Measurements from ENCODE around the gene OR9A2. TPM values are rescaled to one million over a fixed set of nuclear protein-coding genes. Genes with fewer than 3 reads are reported as not detected.
A peak's percentile ranks its signal among the peaks of the same experiment; 100 is the strongest.
"Not testable (repeated sequence)": the region's sequence is repeated elsewhere in the genome, so short reads cannot be mapped to it uniquely, and the experiment has no call there.

OR9A2 gene
- total RNA-seq, 1 donor from 2014 or later: not detected

DNA sequence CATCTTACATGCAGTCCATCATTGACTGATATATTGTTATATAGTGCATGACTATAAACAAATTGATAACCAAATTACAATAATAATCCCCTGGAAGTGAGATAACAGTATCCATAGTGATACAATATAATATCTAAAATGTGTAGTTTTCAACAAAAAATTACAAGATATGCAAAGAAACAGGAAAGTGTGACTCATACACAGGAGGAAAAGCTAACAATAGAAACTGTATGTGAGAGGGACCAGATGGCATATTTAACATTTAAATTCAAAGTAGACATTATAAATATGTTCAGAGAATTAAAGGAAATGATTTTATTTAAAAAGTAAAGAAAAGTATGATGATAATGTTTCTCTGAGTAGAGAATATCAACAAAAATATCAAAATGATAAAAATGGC lies 8.0 kb downstream of the OR9A2 start:
- DNase-seq (ENCODE audit: low spot score): no peak

DNA sequence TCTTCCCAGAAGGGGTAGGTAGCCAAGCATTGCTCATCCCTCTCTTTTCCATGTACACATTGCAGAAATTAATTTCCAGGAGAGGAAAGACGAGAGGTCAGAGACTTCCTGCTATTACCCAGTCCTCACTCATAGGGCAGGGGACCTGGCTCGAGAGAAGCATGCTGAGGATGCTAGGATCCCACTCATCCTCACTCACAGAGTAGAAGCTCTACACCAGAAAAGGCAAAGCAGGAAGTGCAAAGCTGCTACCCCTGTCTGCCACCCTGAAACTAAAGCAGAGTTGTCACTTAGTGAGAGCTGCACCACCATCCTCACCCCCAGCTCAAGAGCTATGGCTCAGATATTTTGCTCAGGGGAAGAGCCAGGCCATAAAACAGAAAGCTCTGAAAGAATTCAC lies 9.9 kb downstream of the OR9A2 start:
- DNase-seq (ENCODE audit: low spot score): no peak

DNA sequence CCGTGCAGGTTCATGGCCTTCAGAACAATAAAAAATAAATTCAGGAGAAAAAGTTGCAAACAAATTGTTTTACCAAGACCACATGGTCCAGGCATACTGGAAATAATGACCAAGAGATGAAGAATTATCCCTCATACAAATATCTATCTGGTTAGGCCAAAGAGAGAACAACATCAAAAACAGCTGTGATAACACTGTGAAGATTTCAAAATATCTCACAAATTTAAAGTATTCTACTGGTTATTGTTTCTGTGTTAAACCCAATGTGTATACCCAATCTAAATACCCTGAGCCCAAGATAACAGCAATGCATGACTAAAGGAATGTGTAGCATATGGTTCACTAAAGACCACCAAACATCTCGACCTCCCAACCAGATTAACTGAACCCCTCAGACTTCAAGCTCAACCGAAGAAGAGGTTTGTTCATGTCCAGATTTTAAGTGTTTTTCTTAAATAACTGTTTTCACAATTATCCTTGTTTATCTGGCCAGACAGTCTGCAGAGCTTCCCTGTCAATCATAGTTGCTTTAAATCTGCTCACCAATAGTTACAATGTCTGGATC lies 10.9 kb downstream of the OR9A2 start:
- no peak for DNase-seq (ENCODE audit: low spot score)

DNA sequence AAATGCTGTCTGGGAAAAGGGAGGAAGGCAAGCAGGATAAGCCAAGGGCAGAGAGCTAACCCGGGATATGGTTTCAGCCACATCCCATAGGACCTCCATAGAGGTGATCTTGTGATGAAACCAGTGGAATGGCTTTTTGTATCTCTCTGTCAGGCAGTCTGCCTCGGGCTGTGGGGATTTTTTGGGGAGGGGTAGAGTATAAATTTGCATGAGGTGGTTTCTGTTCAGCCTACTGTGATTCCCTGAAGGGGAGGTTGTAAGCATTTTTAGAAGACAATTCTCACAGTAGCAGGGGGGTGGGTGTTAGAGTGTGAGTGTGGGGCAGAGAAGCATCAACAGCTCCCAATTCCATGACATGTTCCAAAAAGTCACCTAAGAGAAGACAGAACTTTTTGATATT lies 11.8 kb downstream of the OR9A2 start:
- DNase-seq (ENCODE audit: low spot score): no peak

DNA sequence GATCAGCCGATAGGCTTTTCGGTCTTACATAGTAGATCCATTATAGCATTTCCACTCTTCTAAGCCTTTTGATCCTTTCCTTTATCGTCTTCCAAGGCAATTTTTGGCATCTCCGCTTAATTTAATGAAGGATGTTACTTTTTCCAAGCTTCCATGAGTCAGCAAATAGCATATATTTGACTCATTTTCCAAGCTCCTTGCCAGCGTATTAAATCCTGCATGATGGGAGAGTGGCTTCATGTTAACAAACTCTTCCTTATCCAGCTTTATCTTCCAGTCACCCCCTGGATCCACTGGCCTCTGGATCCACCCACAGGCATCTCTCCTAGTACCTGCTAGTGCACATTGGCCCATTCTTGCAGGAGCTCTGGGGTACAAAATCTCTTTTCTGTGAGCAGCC lies 13.0 kb downstream of the OR9A2 start:
- DNase-seq (ENCODE audit: low spot score): peak; percentile 91

DNA sequence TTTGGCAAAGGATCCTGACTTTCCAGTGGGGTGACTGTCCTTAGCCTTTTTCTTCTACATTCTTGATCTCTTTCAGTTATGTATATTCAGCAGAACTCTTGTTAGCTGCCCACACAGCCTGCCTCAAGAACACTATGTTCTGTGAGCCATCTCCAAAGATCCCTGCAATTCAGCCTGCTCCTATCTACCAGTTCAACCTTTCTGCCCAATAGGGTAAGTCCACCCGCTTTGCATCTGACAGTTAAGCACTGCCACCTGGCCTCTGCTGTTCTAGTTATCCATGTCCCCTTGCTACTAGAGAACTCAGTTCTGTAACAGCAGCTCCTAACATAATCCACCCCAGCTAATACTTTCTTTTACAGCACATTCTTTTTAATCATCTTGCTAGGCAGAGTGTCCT lies 13.5 kb downstream of the OR9A2 start:
- DNase-seq (ENCODE audit: low spot score): no peak

DNA sequence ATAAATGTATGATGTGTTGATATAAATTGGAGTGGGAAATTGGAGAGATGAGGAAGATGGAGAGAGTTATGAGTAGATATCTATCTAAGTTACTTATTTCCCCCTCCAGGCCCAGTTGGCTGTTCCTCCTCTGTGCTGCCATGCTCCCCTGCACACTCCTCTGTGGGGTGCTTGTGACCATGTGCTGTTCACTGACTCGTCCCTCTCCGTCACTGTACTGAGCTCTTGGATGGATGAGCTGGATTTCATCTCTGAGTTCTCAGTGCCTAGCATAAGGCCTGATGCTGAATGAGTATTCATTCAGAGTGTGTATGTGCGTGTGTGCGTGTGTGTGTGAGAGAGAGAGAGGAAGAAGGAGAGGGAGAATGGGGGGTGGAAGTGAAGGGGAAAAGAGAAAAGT lies 14.5 kb downstream of the OR9A2 start:
- no peak for DNase-seq (ENCODE audit: low spot score)

DNA sequence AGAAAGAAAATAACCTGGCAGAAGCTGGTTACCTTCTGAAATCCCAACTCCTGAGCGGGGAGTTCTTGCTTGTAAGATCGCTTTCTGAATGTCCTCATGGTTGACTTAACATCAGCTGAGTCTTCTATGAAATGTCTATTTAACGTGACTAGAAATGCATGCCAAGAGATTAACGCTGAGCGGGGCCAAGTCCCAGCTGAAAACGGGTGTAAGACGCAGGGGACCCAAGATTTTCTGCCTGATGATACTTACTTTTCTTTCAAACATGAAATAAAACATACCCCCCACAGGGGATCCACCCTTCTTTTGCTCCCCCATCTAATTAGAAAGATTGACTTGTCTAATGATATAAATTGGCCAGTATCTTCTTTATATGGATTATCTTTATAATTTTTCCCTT lies 14.9 kb downstream of the OR9A2 start:
- DNase-seq (ENCODE audit: low spot score): no peak

DNA sequence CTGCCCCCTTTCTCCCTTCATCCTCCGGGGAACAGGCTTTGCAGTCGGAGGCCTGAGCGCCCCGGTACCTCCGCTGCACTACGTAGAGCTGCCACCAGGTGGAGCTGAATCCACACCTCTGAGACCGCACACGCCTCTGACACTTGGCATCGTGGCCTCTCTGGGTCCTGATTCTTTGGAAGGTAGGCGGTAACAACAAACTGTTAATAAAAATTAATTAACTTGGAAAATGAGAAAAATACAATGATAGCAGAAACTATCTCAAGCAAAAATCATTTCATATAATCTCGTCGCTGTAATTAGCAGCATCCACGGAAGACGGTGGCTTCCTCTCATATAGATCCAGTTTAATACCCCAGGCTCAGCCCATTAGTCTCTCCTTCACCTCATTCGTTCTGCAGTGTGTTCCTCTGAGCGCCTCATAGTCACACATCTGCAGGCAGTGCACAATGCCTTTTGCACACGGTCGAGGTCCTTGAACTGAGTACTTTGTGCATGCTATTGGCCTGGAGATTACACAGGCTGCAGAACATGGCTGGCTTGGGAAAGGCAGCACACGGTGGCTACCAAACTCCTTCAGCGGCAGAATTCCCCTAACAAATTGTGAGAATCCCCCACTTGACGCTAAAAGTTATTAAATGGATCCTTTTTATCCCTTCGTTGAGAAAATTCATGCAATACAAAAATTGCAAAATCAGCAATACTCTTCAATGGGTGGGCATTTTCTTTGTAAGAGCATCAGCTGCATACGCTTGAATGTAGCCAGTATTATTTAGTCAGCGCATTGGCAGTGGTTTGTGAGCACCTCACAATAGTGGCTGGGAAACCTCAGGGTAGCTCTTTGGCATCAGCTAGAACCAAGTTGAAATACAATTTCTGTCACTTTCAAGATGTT lies 18.7 kb downstream of the OR9A2 start:
- peak; percentile 72 for DNase-seq (ENCODE audit: low spot score)

DNA sequence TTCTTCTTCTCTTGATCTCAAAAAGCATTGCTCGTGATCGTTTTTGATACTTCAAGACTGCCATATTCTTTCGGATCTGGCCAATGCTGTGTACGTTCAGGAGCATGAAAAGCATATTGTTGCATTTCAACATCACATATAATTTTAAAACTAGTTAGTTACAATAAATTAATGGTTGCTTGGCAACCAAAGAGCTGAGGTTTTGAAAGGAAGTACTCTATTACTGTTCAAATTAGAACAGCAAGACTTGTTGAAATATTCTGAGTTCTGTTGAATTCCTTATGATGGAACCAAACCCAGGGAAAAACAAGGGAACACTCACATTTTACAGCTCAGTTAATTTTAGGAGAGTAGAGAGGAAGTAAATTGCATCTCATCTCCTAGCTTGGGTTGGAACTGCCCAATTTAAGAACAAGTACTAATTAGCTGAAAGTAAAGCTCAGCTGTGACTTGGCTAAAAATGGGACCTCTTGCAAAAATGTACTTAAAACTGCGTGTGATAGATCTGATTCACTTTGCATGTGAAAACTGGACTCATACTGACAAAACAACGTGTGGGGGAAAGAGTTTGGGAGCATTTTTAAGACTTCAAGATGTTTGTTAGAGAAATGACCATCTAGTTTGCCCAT lies 21.2 kb downstream of the OR9A2 start:
- no peak for DNase-seq (ENCODE audit: low spot score)

DNA sequence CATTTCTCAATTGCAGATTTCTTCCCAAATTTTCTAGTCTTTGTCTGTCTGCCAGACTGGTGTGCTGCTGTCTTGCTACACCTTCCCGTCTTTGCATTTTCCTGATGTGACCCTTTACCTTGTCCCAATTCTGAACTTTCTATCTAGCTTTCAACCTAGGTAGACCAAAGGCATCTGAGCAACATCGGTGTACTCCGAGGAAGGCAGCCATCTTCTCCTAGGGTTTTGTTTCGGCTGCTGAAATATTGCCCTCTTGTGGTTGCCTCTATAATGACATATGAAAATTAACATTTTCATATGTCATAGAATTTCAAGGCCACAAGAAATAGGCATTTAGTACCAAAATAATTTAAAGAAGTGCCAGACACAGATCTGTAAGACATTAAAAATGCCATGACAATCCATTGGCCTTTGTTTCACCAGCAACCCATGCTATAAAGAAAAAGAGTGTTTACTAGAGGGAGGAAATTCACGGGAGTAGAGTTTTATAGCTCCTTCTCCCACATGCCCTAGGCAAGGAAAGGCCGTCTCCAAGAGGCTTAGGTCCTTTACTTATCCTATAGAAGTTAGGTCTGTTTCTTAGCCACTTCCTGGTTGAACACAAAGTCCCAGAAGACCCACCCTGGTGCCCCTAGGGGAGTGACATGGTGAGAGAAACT lies 23.4 kb downstream of the OR9A2 start:
- peak; percentile 44 for DNase-seq (ENCODE audit: low spot score)

DNA sequence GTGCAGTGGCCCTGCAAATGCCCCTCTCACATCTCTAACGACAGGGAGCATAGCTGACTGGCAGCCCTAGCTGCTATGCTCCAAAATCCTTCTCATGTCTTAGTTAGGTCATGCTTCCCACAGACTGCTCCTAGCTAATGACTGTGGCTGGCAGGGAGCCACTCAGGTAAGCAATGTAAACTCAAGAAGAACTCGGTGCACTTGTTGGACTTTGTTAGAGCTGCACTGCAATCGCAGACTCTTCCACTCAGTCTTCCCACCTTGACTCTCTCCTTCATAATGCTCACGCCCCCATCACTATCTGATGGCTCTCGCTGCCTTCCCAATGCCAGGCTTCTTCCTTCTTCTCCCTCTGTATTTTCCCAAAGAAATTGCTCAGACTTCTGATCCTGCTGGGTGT lies 24.0 kb downstream of the OR9A2 start:
- no peak for DNase-seq (ENCODE audit: low spot score)

DNA sequence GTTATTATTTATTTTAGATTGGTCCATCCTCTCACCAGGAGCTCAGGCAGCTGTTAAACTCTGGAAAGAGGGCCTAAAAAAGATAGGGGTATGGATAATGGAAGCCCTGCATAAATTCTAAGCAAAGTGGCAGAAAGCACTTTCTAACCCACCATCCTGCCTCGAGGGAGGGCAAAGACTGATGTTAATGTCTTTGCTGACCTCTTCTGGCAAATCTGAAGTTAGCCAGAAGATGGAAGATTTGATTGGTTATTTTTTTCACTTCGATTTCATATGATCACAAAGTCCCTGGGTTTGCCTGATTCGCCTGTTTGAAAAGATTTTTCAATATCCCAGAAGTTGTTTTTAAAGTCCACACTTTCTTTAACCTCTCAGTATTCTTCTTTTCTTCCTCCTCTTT lies 24.8 kb downstream of the OR9A2 start:
- DNase-seq (ENCODE audit: low spot score): no peak

DNA sequence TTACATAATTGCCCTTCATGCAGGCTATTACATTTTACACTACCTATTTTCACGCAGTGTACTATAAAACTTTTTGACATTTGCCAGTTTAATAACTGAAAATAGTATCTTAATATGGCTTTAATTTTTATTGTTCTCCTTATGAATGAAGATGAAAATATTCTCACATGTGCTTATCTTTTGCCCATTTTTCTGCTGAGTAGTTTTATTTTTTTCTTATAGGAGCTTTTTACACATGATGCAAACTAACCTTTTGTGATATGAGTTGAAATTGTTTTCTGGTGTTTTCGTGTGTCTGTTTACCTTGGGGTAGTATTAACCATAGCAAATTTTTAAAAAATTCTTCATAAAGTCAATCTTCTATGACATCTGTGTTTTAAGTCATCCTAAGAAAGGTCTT lies 26.3 kb downstream of the OR9A2 start:
- DNase-seq (ENCODE audit: low spot score): no peak

DNA sequence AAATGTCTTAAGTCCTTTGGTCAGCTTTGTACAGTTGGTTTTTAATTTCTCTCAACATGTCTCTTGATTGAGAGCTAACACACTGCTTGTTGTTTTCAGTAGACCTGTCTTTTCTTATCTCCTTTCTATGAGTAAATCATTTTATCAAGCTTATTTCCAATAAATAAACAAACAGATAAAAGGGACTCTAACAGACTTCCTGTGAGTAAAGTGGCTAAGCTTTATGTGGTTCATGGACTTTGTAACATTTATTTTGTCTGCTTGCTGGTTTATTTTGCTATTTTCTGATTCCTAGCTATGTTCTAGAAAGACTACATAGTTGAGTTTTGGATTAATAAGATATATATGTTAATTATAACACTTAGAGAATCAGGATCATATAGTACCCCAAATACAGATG lies 27.1 kb downstream of the OR9A2 start:
- DNase-seq (ENCODE audit: low spot score): no peak

DNA sequence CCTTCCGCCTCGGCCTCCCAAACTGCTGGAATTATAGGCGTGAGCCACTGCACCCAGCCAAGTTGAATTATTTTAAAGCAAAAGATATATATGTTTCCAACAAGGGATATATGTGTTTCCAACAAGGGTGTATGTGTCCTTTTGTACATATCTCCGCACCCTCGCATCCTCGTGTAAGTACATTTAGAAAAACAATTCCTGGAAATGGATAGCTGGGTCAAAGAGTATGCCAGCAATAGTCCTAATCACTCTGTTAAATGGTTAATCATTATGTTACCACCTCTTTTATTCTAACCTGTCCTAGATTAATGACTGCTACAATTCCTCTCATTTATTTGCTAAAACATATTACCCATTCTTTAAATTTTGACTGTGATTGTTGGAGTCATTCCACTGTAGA lies 28.0 kb downstream of the OR9A2 start:
- DNase-seq (ENCODE audit: low spot score): no peak

DNA sequence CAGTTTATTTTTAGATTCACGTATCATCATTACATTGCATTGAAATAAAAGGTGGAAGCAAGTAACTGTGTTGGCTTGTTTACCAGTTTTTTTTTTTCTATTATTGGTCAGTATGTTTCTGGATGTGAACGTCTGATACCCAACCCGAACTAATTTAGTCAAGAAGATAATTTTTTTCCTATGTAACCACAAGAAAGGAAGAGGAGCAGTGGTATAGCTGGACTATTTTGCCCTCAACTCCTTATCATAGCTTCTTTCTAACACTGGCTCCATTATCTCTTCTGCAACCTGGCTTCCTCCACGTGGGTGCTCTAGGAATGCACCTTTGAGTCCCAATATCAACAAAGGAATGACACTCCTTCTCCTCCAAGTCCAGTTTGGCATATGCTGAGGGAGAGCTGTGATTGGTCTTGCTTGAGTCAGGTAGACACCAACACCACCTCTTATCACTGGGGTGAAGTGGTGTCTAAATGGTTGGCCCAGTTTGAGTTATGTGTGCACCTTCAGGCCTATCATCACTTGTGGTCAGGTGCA lies 29.4 kb downstream of the OR9A2 start:
- no peak for DNase-seq (ENCODE audit: low spot score)

DNA sequence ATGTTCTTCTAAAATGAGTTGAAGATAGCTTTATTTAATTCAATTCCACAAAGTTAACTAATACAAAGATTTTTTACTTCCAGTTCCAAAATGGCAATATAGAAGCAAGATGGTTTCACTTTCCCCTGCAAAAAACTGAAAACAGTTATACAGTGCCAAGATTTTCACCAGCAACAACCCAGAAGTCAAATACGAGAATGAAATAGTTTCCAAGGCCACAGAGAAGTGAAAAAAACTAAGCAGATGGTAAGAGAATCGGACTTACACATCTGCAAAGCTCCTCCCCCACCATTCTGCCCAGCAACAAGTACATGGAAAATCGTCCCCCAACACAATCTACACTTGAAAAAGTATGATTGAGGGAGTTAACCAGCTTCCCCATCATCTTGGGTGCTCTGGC lies 34.5 kb downstream of the OR9A2 start:
- DNase-seq (ENCODE audit: low spot score): no peak

DNA sequence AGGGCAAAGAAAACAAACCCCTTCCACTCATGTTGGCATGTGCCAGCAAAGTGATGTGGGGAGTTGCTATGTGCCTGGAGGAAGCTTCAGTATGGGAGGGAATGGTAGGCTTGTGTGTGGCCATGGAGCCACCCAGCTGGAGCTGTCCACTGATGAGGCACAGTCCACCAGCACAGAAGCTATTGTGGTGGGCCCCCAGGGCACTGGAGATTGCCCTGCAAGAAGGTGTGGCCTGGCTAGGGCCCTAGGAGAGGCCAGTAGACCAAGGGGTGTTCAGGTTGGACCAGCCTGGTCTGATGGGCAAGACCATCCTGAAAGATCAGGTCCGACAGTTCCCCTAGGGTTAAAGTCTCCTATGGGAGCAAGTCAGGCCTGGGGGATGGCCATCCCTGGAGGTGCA lies 42.6 kb downstream of the OR9A2 start:
- DNase-seq (ENCODE audit: low spot score): no peak

DNA sequence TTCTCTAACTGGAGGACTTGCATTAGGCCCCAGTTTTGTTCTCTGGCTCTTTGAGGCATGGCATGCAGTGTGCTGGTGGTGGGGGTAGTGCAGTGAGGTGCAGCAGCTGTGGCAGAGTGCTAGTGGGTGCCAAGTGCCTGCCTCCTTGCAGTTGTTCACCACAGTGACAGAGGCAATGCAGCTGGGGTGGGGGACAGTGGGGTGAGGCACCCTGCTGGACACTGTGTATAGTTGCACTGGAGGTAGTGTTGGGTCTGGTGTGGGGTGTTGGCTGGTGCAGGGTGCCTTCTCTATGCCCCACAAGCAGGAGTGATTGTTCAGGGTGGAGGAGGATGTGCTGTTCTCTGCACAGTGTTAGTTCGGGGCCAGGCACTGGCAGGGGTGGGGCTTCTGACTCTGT lies 43.1 kb downstream of the OR9A2 start:
- no peak for DNase-seq (ENCODE audit: low spot score)

DNA sequence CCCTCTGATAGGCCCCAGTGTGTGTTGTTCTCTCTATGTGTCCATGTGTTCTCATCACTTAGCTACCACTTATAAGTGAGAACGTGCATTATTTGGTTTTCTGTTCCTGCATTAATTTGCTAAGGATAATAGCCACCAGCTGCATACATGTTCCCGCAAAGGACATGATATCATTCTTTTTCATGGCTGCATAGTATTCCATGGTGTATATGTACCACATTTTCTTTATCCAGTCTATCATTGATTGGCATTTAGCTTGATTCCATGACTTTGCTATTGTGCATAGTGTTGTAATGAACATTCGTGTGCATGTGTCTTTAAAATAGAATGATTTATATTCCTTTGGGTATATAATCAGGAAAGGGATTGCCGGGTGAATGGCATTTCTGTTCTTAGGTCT lies 48.5 kb downstream of the OR9A2 start:
- not testable (repeated sequence) for DNase-seq (ENCODE audit: low spot score)

All from umbilical cord (tissue), 2 donors.